AG04449 (cell line): ENCODE results near the gene CEL.
A peak's percentile ranks its signal among the peaks of the same experiment; 100 is the strongest.

ENCODE experiments used
- CTCF ChIA-PET: fragments of 350-600 bp; formaldehyde crosslinking; extraction: SDS; loops from one replicate; lab custom pipeline; 2021; ENCODE audit warnings: antibody characterized with exemption; lab: Yijun Ruan, JAX
- POLR2A ChIA-PET: fragments of 400-600, 350-600 bp; formaldehyde crosslinking; extraction: SDS; loops from one replicate; lab custom pipeline; 2020; ENCODE audit warnings: antibody characterized with exemption, inconsistent platforms; lab: Yijun Ruan, JAX
- DNase-seq: peaks from one replicate; pipeline ENCODE4 v3.0.0-alpha.2; 2010; ENCODE audit warnings: low read depth, low spot score
- H3K4me3 ChIP-seq: 2 replicates; pipeline ENCODE4 v1.5.1; 2011; ENCODE audit warnings: low read depth, mild to moderate bottlenecking, control low read depth, low read length
- TF ChIP-seq, protein P1 (sequence below): IDR thresholded peaks from one replicate; pipeline ENCODE4 v1.5.1; 2011; ENCODE audit warnings: mild to moderate bottlenecking, moderate library complexity, low read length, control low read depth, inconsistent platforms; ENCODE audit not compliant: insufficient read depth; ENCODE audit errors: missing control alignments

Gene CEL

DNA sequence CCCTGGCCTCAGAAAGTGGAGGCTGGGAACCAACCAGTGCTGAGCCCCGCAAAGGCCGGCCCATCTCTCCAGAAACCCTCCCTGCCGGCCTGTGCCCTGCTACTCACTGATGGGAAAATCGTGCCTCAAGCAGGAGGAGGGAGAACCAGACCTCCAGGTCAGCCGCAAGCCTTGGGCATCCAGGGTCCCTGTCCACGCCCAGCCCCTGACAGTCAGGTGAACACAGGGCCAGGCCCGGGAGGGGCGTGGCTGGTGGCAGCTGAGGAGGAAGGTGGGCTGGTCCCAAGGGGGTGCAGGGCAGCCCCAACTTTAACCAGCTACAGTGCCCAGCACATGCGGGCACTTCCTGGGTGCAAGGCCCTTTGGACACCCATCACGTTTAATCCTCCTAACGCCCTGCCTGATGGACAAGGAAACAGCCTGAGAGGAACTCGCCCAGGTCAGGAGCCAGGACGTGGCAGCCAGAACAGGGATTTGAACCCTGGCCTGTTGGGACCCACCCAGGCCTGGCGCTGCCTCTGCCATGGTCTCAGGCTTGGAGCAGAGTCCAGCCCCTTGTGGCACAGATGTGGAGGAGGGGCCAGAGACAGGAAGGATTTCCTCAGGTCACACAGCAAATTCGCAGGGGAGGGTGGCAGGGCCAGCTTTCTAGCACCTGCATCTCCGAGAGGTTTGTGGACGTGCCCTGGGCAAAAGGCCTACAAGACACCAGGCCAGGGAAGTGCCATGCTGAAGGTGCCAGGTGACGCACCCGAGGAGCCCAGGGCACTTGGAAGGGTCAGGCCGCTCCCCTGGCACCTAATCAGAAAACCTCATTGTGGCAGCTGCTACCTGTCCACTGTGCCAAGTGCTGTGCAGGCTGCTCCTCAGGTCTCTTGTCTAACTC lies 54.8 kb downstream of the CEL start:
- TF ChIP-seq, protein P1, sequence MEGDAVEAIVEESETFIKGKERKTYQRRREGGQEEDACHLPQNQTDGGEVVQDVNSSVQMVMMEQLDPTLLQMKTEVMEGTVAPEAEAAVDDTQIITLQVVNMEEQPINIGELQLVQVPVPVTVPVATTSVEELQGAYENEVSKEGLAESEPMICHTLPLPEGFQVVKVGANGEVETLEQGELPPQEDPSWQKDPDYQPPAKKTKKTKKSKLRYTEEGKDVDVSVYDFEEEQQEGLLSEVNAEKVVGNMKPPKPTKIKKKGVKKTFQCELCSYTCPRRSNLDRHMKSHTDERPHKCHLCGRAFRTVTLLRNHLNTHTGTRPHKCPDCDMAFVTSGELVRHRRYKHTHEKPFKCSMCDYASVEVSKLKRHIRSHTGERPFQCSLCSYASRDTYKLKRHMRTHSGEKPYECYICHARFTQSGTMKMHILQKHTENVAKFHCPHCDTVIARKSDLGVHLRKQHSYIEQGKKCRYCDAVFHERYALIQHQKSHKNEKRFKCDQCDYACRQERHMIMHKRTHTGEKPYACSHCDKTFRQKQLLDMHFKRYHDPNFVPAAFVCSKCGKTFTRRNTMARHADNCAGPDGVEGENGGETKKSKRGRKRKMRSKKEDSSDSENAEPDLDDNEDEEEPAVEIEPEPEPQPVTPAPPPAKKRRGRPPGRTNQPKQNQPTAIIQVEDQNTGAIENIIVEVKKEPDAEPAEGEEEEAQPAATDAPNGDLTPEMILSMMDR = no peak
- POLR2A ChIA-PET = no interaction called here
- CTCF ChIA-PET = interaction anchor here (1.0 to 30.1 kb wide), 5 partner anchors 11 to 76 kb away, joined by 3 to 739 read pairs (median 10); no protein-coding TSS in a partner anchor
- no peak overlapping the region for H3K4me3 ChIP-seq
- DNase-seq = no peak

DNA sequence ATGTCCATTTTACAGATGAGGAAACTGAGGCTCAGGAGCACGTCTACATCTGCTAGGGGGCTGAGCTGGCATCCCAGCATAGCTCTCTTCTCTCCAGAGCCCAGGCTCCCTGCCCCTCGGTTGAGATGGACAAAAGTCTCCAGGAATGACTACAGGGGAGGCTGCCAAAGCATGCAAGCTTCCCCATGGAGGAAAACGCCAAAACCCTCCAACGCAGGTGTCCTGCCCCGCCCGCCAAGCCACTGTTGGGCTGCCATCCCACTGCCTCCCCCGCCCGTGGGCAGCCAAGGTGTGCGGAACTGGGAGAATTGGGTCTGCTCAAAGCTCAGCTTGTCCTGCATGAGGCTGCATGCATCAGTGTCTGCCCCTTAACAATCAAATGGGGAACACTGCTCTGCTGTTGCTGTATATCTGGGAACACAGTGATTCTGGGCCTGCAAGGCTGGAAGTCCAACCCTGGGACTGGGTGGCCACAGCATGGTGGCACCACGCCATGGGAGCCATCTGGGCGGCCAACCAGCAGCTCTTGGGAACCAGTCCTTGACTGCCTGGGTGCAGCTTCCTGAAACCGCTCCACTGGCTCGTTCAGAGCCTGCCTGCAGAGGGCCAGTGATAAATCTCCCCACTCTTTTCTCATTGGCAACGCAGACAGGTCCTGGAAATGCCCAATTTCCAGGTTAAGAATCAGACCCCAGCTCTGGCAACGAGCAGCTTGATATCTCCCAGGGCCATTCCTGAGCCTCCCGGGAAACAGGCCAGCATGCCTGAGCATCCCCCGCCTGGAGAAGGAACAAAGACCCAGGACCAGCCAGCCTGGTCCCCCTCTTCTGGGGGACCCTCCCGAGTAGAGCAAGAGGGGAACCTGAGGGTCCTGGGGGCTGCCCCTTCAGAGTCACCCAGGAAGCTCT lies 55.7 kb downstream of the CEL start:
- no peak for DNase-seq
- TF ChIP-seq, protein P1 = no peak

DNA sequence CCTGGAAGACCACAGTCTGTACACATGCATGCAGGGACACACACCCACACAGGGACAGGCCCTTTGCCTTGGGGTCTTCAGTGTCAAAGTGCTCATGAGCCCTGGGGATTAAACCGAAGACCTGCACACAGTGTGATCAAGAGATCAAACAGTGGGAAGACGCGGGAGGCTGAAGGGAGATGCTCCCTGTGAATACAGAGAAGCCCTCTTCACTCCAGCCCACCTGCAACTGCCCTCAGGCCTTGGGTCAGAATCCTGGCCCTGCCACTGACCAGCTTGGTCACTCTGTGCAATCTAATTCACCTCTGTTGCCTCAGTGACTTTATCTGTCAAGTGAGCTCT lies 56.4 kb downstream of the CEL start:
- TF ChIP-seq, protein P1 = no peak
- ChIA-PET POLR2A (interaction anchor here (1.1 kb wide), 1 partner anchor 15 kb away, joined by 3 read pairs; no protein-coding TSS in a partner anchor), CTCF (interaction anchor here (1.4 to 30.1 kb wide), 4 partner anchors 13 to 77 kb away, joined by 3 to 739 read pairs (median 74); no protein-coding TSS in a partner anchor)
- DNase-seq = no peak
- H3K4me3 ChIP-seq = no peak overlapping the region

More for the DNA sequence above, 55.7 kb downstream of the CEL start:
- H3K4me3 ChIP-seq = no peak overlapping the region
- CTCF ChIA-PET = interaction anchor here (0.5 to 30.1 kb wide), 5 partner anchors 12 to 76 kb away, joined by 3 to 739 read pairs (median 10); no protein-coding TSS in a partner anchor
- POLR2A ChIA-PET = interaction anchor here (1.1 kb wide), 1 partner anchor 16 kb away, joined by 3 read pairs; no protein-coding TSS in a partner anchor

DNA sequence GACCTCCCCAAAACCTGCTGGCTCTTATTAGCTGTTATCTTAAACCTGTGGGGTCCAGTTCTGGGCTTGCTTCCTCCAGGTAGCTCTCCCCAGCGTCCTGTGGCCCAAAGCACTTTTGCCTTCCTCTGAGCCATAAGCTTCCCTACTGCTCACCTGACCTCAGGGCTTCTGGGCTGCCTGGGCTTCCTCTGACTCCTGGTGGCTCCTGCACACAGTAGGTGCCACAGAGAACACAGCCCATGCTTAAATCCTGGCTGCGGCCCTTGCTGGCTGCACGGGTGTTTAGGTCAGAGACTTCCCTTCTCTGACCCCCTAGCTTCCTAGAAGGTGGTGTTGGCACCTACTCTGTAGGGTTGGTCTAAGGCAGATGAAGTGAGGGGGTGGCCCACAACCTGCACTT lies 56.8 kb downstream of the CEL start:
- POLR2A ChIA-PET = interaction anchor here (1.1 kb wide), 1 partner anchor 15 kb away, joined by 3 read pairs; no protein-coding TSS in a partner anchor
- TF ChIP-seq, protein P1 = no peak
- no peak for DNase-seq
- no peak overlapping the region for H3K4me3 ChIP-seq
- CTCF ChIA-PET = interaction anchor here (1.0 to 30.1 kb wide), 6 partner anchors 13 to 78 kb away, joined by 3 to 739 read pairs (median 7); no protein-coding TSS in a partner anchor

DNA sequence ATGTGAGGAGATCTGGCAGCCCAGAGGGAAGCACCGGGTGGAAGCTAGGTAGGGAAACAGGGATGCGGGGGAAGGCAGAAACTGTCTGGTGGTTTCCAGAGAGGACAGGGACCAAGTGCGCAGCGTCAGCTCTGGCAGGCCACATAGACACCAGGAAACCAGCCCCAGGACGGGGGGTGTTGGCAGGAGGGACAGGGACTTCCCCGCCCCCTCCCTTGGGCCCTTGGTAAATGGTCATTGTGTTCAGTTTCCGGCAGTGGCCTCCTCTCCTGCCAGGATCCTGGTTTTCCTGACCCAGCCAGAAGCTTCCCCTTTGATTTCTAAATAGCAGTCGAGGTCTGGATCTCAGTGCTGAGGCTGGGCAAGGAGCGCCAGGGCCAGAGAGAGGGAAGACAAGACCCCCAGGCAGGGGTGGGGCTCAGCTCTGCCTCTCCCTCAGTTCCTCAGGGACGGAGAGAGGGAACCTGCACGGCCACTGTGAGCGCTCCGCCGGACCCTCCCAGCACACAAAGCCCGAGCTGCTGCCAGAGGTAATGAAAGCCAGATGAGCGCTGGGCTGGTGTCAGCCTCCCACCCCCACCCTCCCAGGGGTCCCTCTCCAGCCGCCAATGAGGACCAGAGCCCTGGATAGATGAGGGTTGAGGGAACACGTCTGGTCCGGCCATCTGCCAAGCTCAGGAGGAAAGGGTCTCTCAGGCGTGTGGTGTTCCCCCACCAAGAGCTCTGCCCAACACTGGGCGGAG lies 57.5 kb downstream of the CEL start:
- DNase-seq = no peak
- ChIA-PET POLR2A (interaction anchor here (1.0 kb wide), 1 partner anchor 15 kb away, joined by 3 read pairs; no protein-coding TSS in a partner anchor), CTCF (interaction anchor here (0.8 to 30.1 kb wide), 7 partner anchors 8 to 78 kb away, joined by 3 to 739 read pairs (median 4); no protein-coding TSS in a partner anchor)
- TF ChIP-seq, protein P1 = no peak
- peak overlapping the region; percentile 67 for H3K4me3 ChIP-seq
